Spleen (tissue), 11 donors: ENCODE data around the gene BABAM1. TPM values are rescaled to one million over a fixed set of nuclear protein-coding genes. Genes with fewer than 3 reads are reported as not detected.

Source experiments
- DNase-seq: peaks from one replicate; pipeline ENCODE4 v3.0.0-alpha.2; 2020
- H3K27ac ChIP-seq, 8 donors: fragments of 200-600 bp; sonication (generic) in 7 of 8; 1 replicate in 4 of 8; 2 replicates in 4 of 8; pipeline versions ENCODE4 v1.5.0 to v1.8.0; 2016 to 2021; ENCODE audit warnings: inconsistent platforms in 4 of 8, mild to moderate bottlenecking in 4 of 8, moderate library complexity in 1 of 8
- H3K27me3 ChIP-seq, 7 donors: fragments of 200-600 bp; sonication (generic) in 6 of 7; replicated peaks in 1 of 7; 1 replicate in 4 of 7; 2 replicates in 3 of 7; pipeline versions ENCODE4 v1.5.0 to v1.8.0; 2016 to 2021; ENCODE audit warnings: inconsistent platforms in 3 of 7, mild to moderate bottlenecking in 1 of 7
- H3K36me3 ChIP-seq, 6 donors: fragments of 200-600 bp; sonication (generic) in 5 of 6; 1 replicate in 4 of 6; 2 replicates in 2 of 6; pipeline versions ENCODE4 v1.5.0 to v1.8.0; 2016 to 2021; ENCODE audit warnings: inconsistent platforms in 2 of 6
- H3K4me1 ChIP-seq, 6 donors: fragments of 200-600 bp; sonication (generic) in 5 of 6; 1 replicate in 3 of 6; 2 replicates in 3 of 6; pipeline versions ENCODE4 v1.5.0 to v1.8.0; 2016 to 2021; ENCODE audit warnings: inconsistent platforms in 3 of 6
- H3K4me3 ChIP-seq, 8 donors: fragments of 200-600 bp; sonication (generic) in 7 of 8; 1 replicate in 4 of 8; 2 replicates in 4 of 8; pipeline versions ENCODE4 v1.5.0 to v1.8.0; 2016 to 2021; ENCODE audit warnings: inconsistent platforms in 4 of 8, mild to moderate bottlenecking in 4 of 8, moderate library complexity in 2 of 8
- H3K9me3 ChIP-seq, 8 donors: fragments of 200-600 bp; sonication (generic) in 7 of 8; 1 replicate in 4 of 8; 2 replicates in 4 of 8; pipeline versions ENCODE4 v1.5.0 to v1.8.0; 2016 to 2021; ENCODE audit warnings: inconsistent platforms in 4 of 8
- POLR2A ChIP-seq, 3 donors: fragments of 450-650 bp; IDR thresholded peaks; one replicate each; pipeline ENCODE4 v1.5.1; 2017; ENCODE audit warnings: antibody characterized with exemption in 3 of 3, mild to moderate bottlenecking in 1 of 3
- POLR2AphosphoS5 ChIP-seq, 3 donors: sonication (generic); formaldehyde crosslinking; IDR thresholded peaks; one replicate each; pipeline ENCODE4 v1.5.1; 2017; ENCODE audit warnings: antibody characterized with exemption in 3 of 3
- WGBS, 5 donors: extraction: QIAGEN DNeasy Blood & Tissue Kit in 3 of 5; methylation state at CpG; one replicate each; pipeline versions ENCODE4 v1.1.5 to v1.1.7; 2013 to 2018; 5-methylcytosine and 5-hydroxymethylcytosine counted together
- intact Hi-C: fragments of 100-400 bp; cut with DNase I; formaldehyde crosslinking; loops from one replicate; pipeline ENCODE4 v1.15.0; 2023; ENCODE audit warnings: low total_unique reads
- polyA plus RNA-seq, 3 donors: library from polyadenylated mRNA; stranded (reverse); fragments of 200-250 nt; gene quantifications; one replicate each; pipeline ENCODE4 v1.2.1, GENCODE V29; 2013
- total RNA-seq, 7 donors: library from RNA; depleted of rRNA in 3 of 7; stranded (reverse); fragments of >200 nt in 3 of 7; fragmentation: NEBNext Ultra II Directional in 4 of 7; extraction: Animal tissue kit (Norgen Biotek cat#: 25700) in 4 of 7; gene quantifications; one replicate each; pipeline versions ENCODE4 v1.1.0 to v1.2.1, GENCODE V29; 2016 to 2021
- TF ChIP-seq, protein P1 (sequence below), 11 experiments: fragments of 200-600 bp in 7 of 11; fragments of 450-650 bp in 4 of 11; sonication (generic) in 4 of 11; IDR thresholded peaks in 8 of 11; conservative IDR thresholded peaks in 3 of 11; 1 replicate in 7 of 11; 2 replicates in 4 of 11; pipeline versions ENCODE4 v1.4.0 to v1.8.0; 2016 to 2021; ENCODE audit warnings: antibody characterized with exemption in 11 of 11, inconsistent platforms in 4 of 11, mild to moderate bottlenecking in 1 of 11
- donor health status: healthy with polysubstance abuse.
- donor health status: DM: no; HTN: no; CAD: no; lungs with moderate emphysema.
- donor health status: DM: no; HTN: no; CAD: no.
- donor health status: Bipolar disorder and iron deficiency.
- donor health status: healthy.
- donor health status: DM: no; HTN: no; CAD: no.
- donor health status: DM: yes; HTN: yes; CAD: no.

Gene BABAM1
- total and polyA plus RNA-seq, 10 donors: 61.7 to 133 (median 76.9) TPM

DNA sequence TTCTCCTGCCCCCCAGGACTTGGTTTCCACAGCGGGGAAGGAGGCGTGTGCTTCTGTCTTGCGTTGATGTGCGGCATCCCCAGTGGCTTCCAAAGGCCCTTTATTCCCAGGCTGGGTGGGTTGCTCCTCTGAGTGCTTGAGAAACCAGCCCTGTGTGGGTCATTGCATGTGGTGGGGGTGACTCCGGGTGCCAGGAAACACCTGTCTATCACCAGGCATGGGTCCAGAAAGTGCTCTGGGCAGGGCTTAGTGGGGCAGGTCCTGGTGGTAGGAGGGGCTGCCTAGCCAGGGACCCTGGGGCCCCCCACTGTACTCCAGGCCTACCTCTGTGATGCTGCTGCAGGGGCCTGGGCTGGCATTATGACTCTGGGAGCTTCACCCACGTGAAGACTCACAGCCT is 51.7 kb downstream of the BABAM1 start:
- WGBS, 5 donors: 66 to 75% (median 72%) methylated on average over 5 to 6 of the region's 6 CpGs
- intact Hi-C loops: no loop called here
- Histone ChIP-seq H3K4me1 (peaks cover 0 to 27% (median 3%) of the 10 kb centered on the region in 6 donors), H3K27ac (no peak overlapping the region), H3K4me3 (no peak overlapping the region), H3K9me3 (no peaks in the 10 kb centered on the region), H3K27me3 (no peaks in the 10 kb centered on the region), H3K36me3 (peaks cover 0 to 91% (median 64%) of the 10 kb centered on the region in 6 donors)
- TF ChIP-seq POLR2AphosphoS5 (IDR thresholded peaks at IDR 0.05) (no peak), POLR2A (IDR thresholded peaks at IDR 0.05) (no peak)
- TF ChIP-seq, protein P1, sequence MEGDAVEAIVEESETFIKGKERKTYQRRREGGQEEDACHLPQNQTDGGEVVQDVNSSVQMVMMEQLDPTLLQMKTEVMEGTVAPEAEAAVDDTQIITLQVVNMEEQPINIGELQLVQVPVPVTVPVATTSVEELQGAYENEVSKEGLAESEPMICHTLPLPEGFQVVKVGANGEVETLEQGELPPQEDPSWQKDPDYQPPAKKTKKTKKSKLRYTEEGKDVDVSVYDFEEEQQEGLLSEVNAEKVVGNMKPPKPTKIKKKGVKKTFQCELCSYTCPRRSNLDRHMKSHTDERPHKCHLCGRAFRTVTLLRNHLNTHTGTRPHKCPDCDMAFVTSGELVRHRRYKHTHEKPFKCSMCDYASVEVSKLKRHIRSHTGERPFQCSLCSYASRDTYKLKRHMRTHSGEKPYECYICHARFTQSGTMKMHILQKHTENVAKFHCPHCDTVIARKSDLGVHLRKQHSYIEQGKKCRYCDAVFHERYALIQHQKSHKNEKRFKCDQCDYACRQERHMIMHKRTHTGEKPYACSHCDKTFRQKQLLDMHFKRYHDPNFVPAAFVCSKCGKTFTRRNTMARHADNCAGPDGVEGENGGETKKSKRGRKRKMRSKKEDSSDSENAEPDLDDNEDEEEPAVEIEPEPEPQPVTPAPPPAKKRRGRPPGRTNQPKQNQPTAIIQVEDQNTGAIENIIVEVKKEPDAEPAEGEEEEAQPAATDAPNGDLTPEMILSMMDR (IDR thresholded peaks at IDR 0.05 in 8 of 11, conservative IDR thresholded peaks at IDR 0.05 in 3 of 11): no peak
- no peak for DNase-seq

- DNase-seq: no peak
- TF ChIP-seq, protein P1 (IDR thresholded peaks at IDR 0.05 in 8 of 11, conservative IDR thresholded peaks at IDR 0.05 in 3 of 11): no peak
- TF ChIP-seq POLR2A (IDR thresholded peaks at IDR 0.05) (no peak), POLR2AphosphoS5 (IDR thresholded peaks at IDR 0.05) (no peak)
- H3K4me1 ChIP-seq: peaks cover 0 to 33% (median 7%) of the 10 kb centered on the region in 6 donors
- H3K9me3 ChIP-seq: no peaks in the 10 kb centered on the region
- H3K27me3 ChIP-seq: no peaks in the 10 kb centered on the region
- H3K4me3 ChIP-seq: no peak overlapping the region
- intact Hi-C loops: no loop called here
- peaks cover 0 to 84% (median 57%) of the 10 kb centered on the region in 6 donors for H3K36me3 ChIP-seq
- WGBS, 5 donors: 92 to 97% (median 93%) methylated on average over 39 to 40 of the region's 40 CpGs
- no peak overlapping the region for H3K27ac ChIP-seq
These were observed 52.4 kb downstream of the BABAM1 start for GRCh38 chr19:17319473-17320238.

DNA sequence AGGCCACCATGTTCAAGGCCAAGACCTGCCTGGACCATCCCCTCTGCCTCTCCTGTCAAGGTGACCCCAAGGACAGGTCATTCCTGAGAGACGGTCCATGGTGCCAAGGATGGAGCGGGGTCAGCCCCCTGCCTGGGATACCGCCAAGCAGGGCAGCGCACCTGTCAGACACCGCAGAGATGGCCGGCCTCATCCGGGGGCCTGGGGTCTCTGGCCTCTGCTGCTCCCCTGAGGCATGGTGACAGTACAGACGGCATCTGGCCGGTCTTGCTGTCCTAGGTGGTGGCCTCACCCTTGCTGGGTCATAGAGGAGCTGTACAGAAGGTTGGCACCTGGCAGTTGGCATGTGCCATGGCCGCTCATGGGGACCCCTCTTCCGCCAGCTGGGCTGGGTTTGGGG is 53.2 kb downstream of the BABAM1 start:
- peaks cover 0 to 82% (median 53%) of the 10 kb centered on the region in 6 donors for H3K36me3 ChIP-seq
- peaks cover 0 to 33% (median 7%) of the 10 kb centered on the region in 6 donors for H3K4me1 ChIP-seq
- WGBS, 5 donors: 83 to 91% (median 88%) methylated on average over 6 to 11 of the region's 11 CpGs
- no peak overlapping the region for H3K4me3 ChIP-seq
- DNase-seq: no peak
- TF ChIP-seq POLR2A (IDR thresholded peaks at IDR 0.05) (no peak), POLR2AphosphoS5 (IDR thresholded peaks at IDR 0.05) (peak in 2 of 3 donors; percentile 5 to 18)
- intact Hi-C loops: no loop called here
- H3K27me3 ChIP-seq: no peaks in the 10 kb centered on the region
- no peak overlapping the region for H3K27ac ChIP-seq
- no peaks in the 10 kb centered on the region for H3K9me3 ChIP-seq

GRCh38 chr19:17321655-17322489 is 54.6 kb downstream of the BABAM1 start:
- Histone ChIP-seq H3K4me1 (peaks cover 0 to 30% (median 7%) of the 10 kb centered on the region in 6 donors), H3K9me3 (no peaks in the 10 kb centered on the region), H3K4me3 (no peak overlapping the region), H3K36me3 (peaks cover 0 to 68% (median 39%) of the 10 kb centered on the region in 6 donors), H3K27ac (no peak overlapping the region), H3K27me3 (no peaks in the 10 kb centered on the region)
- no peak for DNase-seq
- 80 to 95% (median 87%) methylated on average over 9 to 19 of the region's 19 CpGs for WGBS, 5 donors
- TF ChIP-seq POLR2A (IDR thresholded peaks at IDR 0.05) (no peak), POLR2AphosphoS5 (IDR thresholded peaks at IDR 0.05) (peak in 1 of 3 donors; percentile 55)
- intact Hi-C loops: no loop called here
